HG02938 (cell line): ENCODE results near the gene SP3.

ENCODE experiments used
- ATAC-seq: cut with Tn5 transposase; IDR thresholded peaks from one replicate; pipeline ENCODE4 v1.9.1; 2021; ENCODE audit warnings: mild to moderate bottlenecking, moderate library complexity; ENCODE audit not compliant: unreplicated experiment

The SP3 gene

GRCh38 chr2:173860566-173860965, 104.6 kb downstream of the SP3 start:
- ATAC-seq, result no peak

- ATAC-seq, result no peak
Observed at GRCh38 chr2:173860082-173860481, 105.1 kb downstream of the SP3 start.

- no peak for ATAC-seq
Observed at GRCh38 chr2:173858291-173858731, 106.9 kb downstream of the SP3 start.
